Lung (tissue), 12 donors: Measurements from ENCODE around the gene MRPS6. TPM values are rescaled to one million over a fixed set of nuclear protein-coding genes. Genes with fewer than 3 reads are reported as not detected.

Experiments used
- ATAC-seq: fragments of 200-7000 bp; cut with Tn5 transposase; one replicate; pipeline ENCODE4 v1.9.1; 2020; ENCODE audit warnings: moderate number of reproducible peaks; ENCODE audit not compliant: insufficient read depth, low FRiP score
- DNase-seq, 3 donors: peaks; one replicate each; pipeline ENCODE4 v3.0.0-alpha.2; 2013 to 2017
- H3K27ac ChIP-seq, 2 donors: one replicate each; pipeline ENCODE4 v1.5.1; 2013; ENCODE audit warnings: mild to moderate bottlenecking in 2 of 2, moderate library complexity in 2 of 2, control low read depth in 1 of 2, inconsistent platforms in 1 of 2, low read depth in 1 of 2, low read length in 1 of 2
- H3K27me3 ChIP-seq, 3 donors: one replicate each; pipeline ENCODE4 v1.5.1; 2013; ENCODE audit warnings: low read length in 2 of 3; ENCODE audit not compliant: control insufficient read depth in 3 of 3, insufficient read depth in 3 of 3
- H3K36me3 ChIP-seq, 4 donors: one replicate each; pipeline ENCODE4 v1.5.1; 2013; ENCODE audit warnings: low read length in 4 of 4, mild to moderate bottlenecking in 1 of 4, moderate library complexity in 1 of 4; ENCODE audit not compliant: control insufficient read depth in 4 of 4, insufficient read depth in 4 of 4
- H3K4me1 ChIP-seq, 5 donors: one replicate each; pipeline ENCODE4 v1.5.1; 2013; ENCODE audit warnings: low read length in 5 of 5, mild to moderate bottlenecking in 2 of 5, moderate library complexity in 1 of 5; ENCODE audit not compliant: control insufficient read depth in 5 of 5, insufficient read depth in 5 of 5
- H3K4me3 ChIP-seq: one replicate; pipeline ENCODE4 v1.5.1; 2013; ENCODE audit warnings: mild to moderate bottlenecking, control low read depth, moderate library complexity
- H3K9ac ChIP-seq, 2 donors: one replicate each; pipeline ENCODE4 v1.5.1; 2013; ENCODE audit warnings: low read length in 2 of 2, control low read depth in 1 of 2; ENCODE audit not compliant: insufficient read depth in 1 of 2
- H3K9me3 ChIP-seq, 4 donors: one replicate each; pipeline ENCODE4 v1.5.1; 2013; ENCODE audit warnings: low read length in 3 of 4, mild to moderate bottlenecking in 1 of 4, moderate library complexity in 1 of 4; ENCODE audit not compliant: control insufficient read depth in 4 of 4, insufficient read depth in 3 of 4
- CTCF ChIP-seq: IDR thresholded peaks from 2 replicates; pipeline ENCODE4 v1.5.1; 2012; ENCODE audit warnings: mild to moderate bottlenecking; ENCODE audit errors: control extremely low read depth, extremely low read depth
- WGBS, 2 donors: extraction: QIAGEN DNeasy Blood & Tissue Kit; methylation state at CpG; one replicate each; pipeline ENCODE4 v1.1.7; 2013; 5-methylcytosine and 5-hydroxymethylcytosine counted together
- polyA plus RNA-seq, 2 donors: library from polyadenylated mRNA; stranded (reverse); fragments of 200-250 nt; gene quantifications; one replicate each; pipeline ENCODE4 v1.2.1, GENCODE V29; 2013
- total RNA-seq, 2 donors: library from RNA; depleted of rRNA in 1 of 2; stranded (reverse); fragments of >200 nt in 1 of 2; gene quantifications; one replicate each; pipeline ENCODE4 v1.2.1, GENCODE V29; 2014 to 2021
- donor health status: control.
- donor health status: control.
- donor health status: Bipolar disorder and iron deficiency.
- donor health status: healthy.
- donor health status: DM: yes; HTN: yes; CAD: no.

Gene MRPS6
- total and polyA plus RNA-seq, 4 donors = 28.4 to 73.9 (median 37.1) TPM

- H3K27ac ChIP-seq = no peak overlapping the region
- no peak for ATAC-seq
- DNase-seq = no peak
These were observed 33.5 kb upstream of the MRPS6 start for GRCh38 chr21:34039678-34040382.

GRCh38 chr21:34042735-34043134, 30.6 kb upstream of the MRPS6 start:
- H3K9me3 ChIP-seq = no peaks in the 10 kb centered on the region
- DNase-seq = no peak
- peaks cover 0 to 4% (median 0%) of the 10 kb centered on the region in 3 donors for H3K27me3 ChIP-seq
- TF ChIP-seq CTCF = no peak
- WGBS, 2 donors = 79 to 95% methylated on average over 1 of the region's 1 CpG
- ATAC-seq = no peak
- H3K36me3 ChIP-seq = no peaks in the 10 kb centered on the region
- H3K9ac ChIP-seq = no peak overlapping the region
- no peaks in the 10 kb centered on the region for H3K4me1 ChIP-seq
- no peak overlapping the region for H3K4me3 ChIP-seq
- no peak overlapping the region for H3K27ac ChIP-seq

More at GRCh38 chr21:34039678-34040382, 33.5 kb upstream of the MRPS6 start:
- Histone ChIP-seq H3K4me3 (no peak overlapping the region), H3K9ac (no peak overlapping the region), H3K9me3 (no peaks in the 10 kb centered on the region), H3K4me1 (no peaks in the 10 kb centered on the region), H3K36me3 (no peaks in the 10 kb centered on the region), H3K27me3 (peaks cover 0 to 4% (median 0%) of the 10 kb centered on the region in 3 donors)
- WGBS, 2 donors = 61 to 69% methylated on average over 10 of the region's 10 CpGs
- TF ChIP-seq CTCF = no peak

- Histone ChIP-seq H3K9me3 (no peaks in the 10 kb centered on the region), H3K4me3 (no peak overlapping the region), H3K27me3 (peaks cover 0 to 4% (median 0%) of the 10 kb centered on the region in 3 donors), H3K9ac (no peak overlapping the region), H3K27ac (no peak overlapping the region), H3K4me1 (no peaks in the 10 kb centered on the region), H3K36me3 (no peaks in the 10 kb centered on the region)
- DNase-seq = no peak
- WGBS, 2 donors = 94 to 95% methylated on average over 4 of the region's 4 CpGs
- ATAC-seq = no peak
- no peak for TF ChIP-seq CTCF
These were observed 30.0 kb upstream of the MRPS6 start for GRCh38 chr21:34043333-34043732.
